Natural killer cell (primary cell): ENCODE measurements around the gene SV2C. TPM values are rescaled to one million over a fixed set of nuclear protein-coding genes. Genes with fewer than 3 reads are reported as not detected.
A peak's percentile ranks its signal among the peaks of the same experiment; 100 is the strongest.

ENCODE experiments used
- ATAC-seq, 3 donors: fragments of 150-1000 bp in 2 of 3; fragments of 200-7000 bp in 1 of 3; cut with Tn5 transposase; 1 replicate in 1 of 3; 2 replicates in 2 of 3; pipeline ENCODE4 v1.10.0; 2021; ENCODE audit warnings: mild to moderate bottlenecking in 2 of 3, moderate library complexity in 2 of 3
- DNase-seq, 2 donors: peaks; one replicate each; pipeline versions ENCODE4 v3.0.0 to v3.0.0-alpha.2; 2013 to 2021; ENCODE audit warnings: mixed read lengths in 1 of 2
- H3K27ac ChIP-seq: one replicate; pipeline ENCODE4 v1.5.1; 2013; ENCODE audit warnings: mild to moderate bottlenecking, low read length
- H3K27me3 ChIP-seq: one replicate; pipeline ENCODE4 v1.6.1; 2013; ENCODE audit warnings: low read length; ENCODE audit not compliant: control insufficient read depth, insufficient read depth
- H3K36me3 ChIP-seq: one replicate; pipeline ENCODE4 v1.6.1; 2013; ENCODE audit warnings: low read length; ENCODE audit not compliant: control insufficient read depth, insufficient read depth
- H3K4me1 ChIP-seq: one replicate; pipeline ENCODE4 v1.6.1; 2013; ENCODE audit warnings: low read length; ENCODE audit not compliant: control insufficient read depth, insufficient read depth
- H3K4me3 ChIP-seq: one replicate; pipeline ENCODE4 v1.5.1; 2013; ENCODE audit warnings: low read length
- H3K9me3 ChIP-seq: one replicate; pipeline ENCODE4 v1.6.1; 2013; ENCODE audit warnings: low read length; ENCODE audit not compliant: control insufficient read depth, insufficient read depth
- H3K27ac Mint-ChIP-seq, 2 donors: one replicate each; pipeline ENCODE4 v1.8.0; 2022; ENCODE audit warnings: mild to moderate bottlenecking in 2 of 2, mixed read lengths in 2 of 2, moderate library complexity in 1 of 2
- H3K27me3 Mint-ChIP-seq, 2 donors: one replicate each; pipeline ENCODE4 v1.8.0; 2022; ENCODE audit warnings: low read depth in 2 of 2, mixed read lengths in 2 of 2
- H3K36me3 Mint-ChIP-seq: one replicate; pipeline ENCODE4 v1.8.0; 2022; ENCODE audit warnings: mixed read lengths
- H3K4me1 Mint-ChIP-seq, 2 donors: one replicate each; pipeline ENCODE4 v1.8.0; 2022; ENCODE audit warnings: mixed read lengths in 2 of 2
- H3K4me3 Mint-ChIP-seq: one replicate; pipeline ENCODE4 v1.8.0; 2022; ENCODE audit warnings: mild to moderate bottlenecking, moderate library complexity, mixed read lengths
- H3K9me3 Mint-ChIP-seq, 2 donors: one replicate each; pipeline ENCODE4 v1.8.0; 2022; ENCODE audit warnings: mixed read lengths in 2 of 2
- CTCF ChIP-seq: fragments of 200-600 bp; IDR thresholded peaks from one replicate; pipeline ENCODE4 v1.8.0; 2022; ENCODE audit warnings: antibody characterized with exemption
- WGBS: methylation state at CpG from one replicate; pipeline ENCODE4 v1.1.7; 2013; ENCODE audit warnings: missing lambda C conversion rate; ENCODE audit not compliant: insufficient coverage; 5-methylcytosine and 5-hydroxymethylcytosine counted together
- intact Hi-C: fragments of 100-400 bp; cut with micrococcal nuclease; formaldehyde crosslinking; loops from one replicate; pipeline ENCODE4 v1.14.2; 2022
- total RNA-seq, 4 donors: library from RNA; stranded (reverse); fragments of 120-200 nt in 1 of 4; gene quantifications; one replicate each; pipeline versions ENCODE4 v1.2.3 to v1.2.4, GENCODE V29; 2013 to 2022

The SV2C gene
- total RNA-seq, 3 donors from 2014 or later (not counting 1 experiment from before 2014, with no cell fraction given), result not detected

DNA sequence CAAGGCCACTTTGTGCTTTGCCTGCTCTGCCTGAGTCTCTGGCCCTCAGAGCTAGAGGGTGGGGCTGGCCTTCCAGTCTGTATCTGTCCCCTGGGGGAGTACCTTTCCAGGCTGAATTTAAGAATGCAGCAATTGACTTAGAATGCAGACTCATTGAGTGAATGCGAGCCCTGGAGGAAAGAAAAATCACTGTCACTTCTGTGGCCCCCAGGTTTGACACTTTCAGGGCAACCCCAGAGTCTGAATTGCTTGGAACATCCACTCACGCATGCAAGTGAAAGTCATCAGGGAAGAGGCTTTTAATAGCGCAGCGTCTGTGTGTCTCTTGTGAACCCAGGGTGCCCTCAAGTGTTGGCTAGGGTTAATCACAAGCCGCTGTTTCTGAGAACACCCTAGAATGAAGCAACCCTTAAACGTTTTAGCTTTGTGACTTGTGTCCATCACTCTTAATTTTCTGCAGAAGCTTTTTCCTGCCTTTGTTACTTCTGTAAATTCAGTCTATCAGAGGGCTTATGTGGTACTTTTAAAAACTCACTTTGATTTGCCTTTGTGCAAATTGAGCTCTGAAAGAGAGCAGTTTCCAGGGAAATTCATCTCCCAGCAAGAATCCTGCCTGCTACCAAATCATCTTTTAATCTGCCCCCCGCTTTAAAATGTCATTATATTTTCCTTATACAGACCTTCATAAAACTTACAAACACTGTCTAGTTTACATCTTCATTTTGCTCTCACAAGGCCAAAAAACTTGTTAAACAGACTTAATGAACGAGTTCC, 173.1 kb downstream of the SV2C start:
- ATAC-seq (peak; percentile 89 to 100 (median 97)), DNase-seq (peak; percentile 47 to 84)
- H3K4me3 ChIP-seq, result no peak overlapping the region
- peak overlapping the region in 1 of 2 donors; percentile 39 for H3K27ac Mint-ChIP-seq
- 23% methylated on average over 8 of the region's 8 CpGs for WGBS
- no peaks in the 10 kb centered on the region for H3K36me3 Mint-ChIP-seq
- peak; percentile 76 for TF ChIP-seq CTCF
- H3K27me3 Mint-ChIP-seq, result peaks cover 3 to 10% of the 10 kb centered on the region in 2 donors
- H3K9me3 Mint-ChIP-seq, result no peaks in the 10 kb centered on the region
- H3K4me3 Mint-ChIP-seq, result no peak overlapping the region
- peaks cover 9% of the 10 kb centered on the region for H3K4me1 ChIP-seq
- H3K36me3 ChIP-seq, result no peaks in the 10 kb centered on the region
- intact Hi-C loops, result loop anchor here (1.0 to 10.0 kb wide), 6 partner anchors 182 to 1492 kb away; partner anchors contain the start of genes ANKRD31, GFM2 and NSA2
- H3K9me3 ChIP-seq, result no peaks in the 10 kb centered on the region
- H3K4me1 Mint-ChIP-seq, result no peaks in the 10 kb centered on the region
- H3K27me3 ChIP-seq, result no peaks in the 10 kb centered on the region
- no peak overlapping the region for H3K27ac ChIP-seq

GRCh38 chr5:76257225-76257833, 174.1 kb downstream of the SV2C start:
- Histone ChIP-seq H3K27me3 (no peaks in the 10 kb centered on the region), H3K36me3 (no peaks in the 10 kb centered on the region), H3K9me3 (no peaks in the 10 kb centered on the region), H3K27ac (no peak overlapping the region), H3K4me3 (no peak overlapping the region), H3K4me1 (peaks cover 9% of the 10 kb centered on the region)
- Mint-ChIP-seq H3K27me3 (peaks cover 3 to 10% of the 10 kb centered on the region in 2 donors), H3K4me1 (no peaks in the 10 kb centered on the region), H3K27ac (no peak overlapping the region), H3K4me3 (no peak overlapping the region), H3K36me3 (no peaks in the 10 kb centered on the region), H3K9me3 (no peaks in the 10 kb centered on the region)
- WGBS, result 65% methylated on average over 6 of the region's 6 CpGs
- ATAC-seq (peak in 2 of 3 donors; percentile 13 to 52), DNase-seq (no peak)
- intact Hi-C loops, result loop anchor here (2.0 to 10.0 kb wide), 5 partner anchors 373 to 1493 kb away; partner anchors contain the start of genes ANKRD31, GFM2 and NSA2
- TF ChIP-seq CTCF, result no peak

DNA sequence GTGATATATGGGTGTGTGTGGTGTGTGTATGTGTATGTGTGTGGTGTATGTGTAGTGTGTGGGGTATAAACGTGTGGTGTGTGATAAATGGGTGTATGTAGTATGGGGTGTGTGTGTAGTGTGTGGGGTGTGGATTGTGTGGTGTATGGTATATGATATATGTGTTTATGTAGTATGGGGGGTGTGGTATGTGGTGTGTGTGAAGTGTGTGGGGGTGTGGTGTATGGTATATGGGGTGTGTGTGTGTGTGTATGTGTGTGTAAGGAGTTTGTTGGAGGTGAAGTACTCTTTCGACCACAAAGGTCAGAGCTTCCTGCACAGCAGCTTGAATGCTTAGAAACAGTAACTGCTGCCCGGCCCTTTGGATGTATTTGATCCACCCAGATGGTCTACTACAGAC, 174.7 kb downstream of the SV2C start:
- DNase-seq (no peak), ATAC-seq (peak in 1 of 3 donors; percentile 44)
- WGBS, result 43% methylated on average over 3 of the region's 3 CpGs
- Histone ChIP-seq H3K27me3 (no peaks in the 10 kb centered on the region), H3K36me3 (no peaks in the 10 kb centered on the region), H3K27ac (no peak overlapping the region), H3K4me3 (no peak overlapping the region), H3K4me1 (peaks cover 9% of the 10 kb centered on the region), H3K9me3 (no peaks in the 10 kb centered on the region)
- Mint-ChIP-seq H3K9me3 (peaks cover 0 to 2% of the 10 kb centered on the region in 2 donors), H3K36me3 (no peaks in the 10 kb centered on the region), H3K4me1 (no peaks in the 10 kb centered on the region), H3K27ac (no peak overlapping the region), H3K27me3 (peaks cover 3 to 10% of the 10 kb centered on the region in 2 donors), H3K4me3 (no peak overlapping the region)
- TF ChIP-seq CTCF, result no peak
- intact Hi-C loops, result loop anchor here (2.0 to 10.0 kb wide), 5 partner anchors 373 to 1493 kb away; partner anchors contain the start of genes ANKRD31, GFM2 and NSA2
